Adrenal gland (tissue), 12 donors: Measurements from ENCODE around the gene ATP11A. TPM values are rescaled to one million over a fixed set of nuclear protein-coding genes. Genes with fewer than 3 reads are reported as not detected.
A peak's percentile ranks its signal among the peaks of the same experiment; 100 is the strongest.

Experiments
- DNase-seq, 7 donors: peaks; one replicate each; pipeline ENCODE4 v3.0.0-alpha.2; 2019 to 2020
- H3K27ac ChIP-seq, 5 donors: fragments of 200-600 bp; sonication (generic) in 4 of 5; 1 replicate in 3 of 5; 2 replicates in 2 of 5; pipeline versions ENCODE4 v1.5.1 to v1.8.0; 2016 to 2020; ENCODE audit warnings: mild to moderate bottlenecking in 1 of 5
- H3K27me3 ChIP-seq: fragments of 200-600 bp; 2 replicates; pipeline ENCODE4 v1.8.0; 2021
- H3K36me3 ChIP-seq, 2 donors: fragments of 200-600 bp; replicated peaks in 1 of 2; 1 replicate in 1 of 2; 2 replicates in 1 of 2; pipeline versions ENCODE4 v1.5.1 to v1.8.0; 2018 to 2022
- H3K4me1 ChIP-seq, 2 donors: fragments of 200-600 bp; replicated peaks in 1 of 2; 1 replicate in 1 of 2; 2 replicates in 1 of 2; pipeline versions ENCODE4 v1.5.1 to v1.8.0; 2018 to 2021
- H3K4me3 ChIP-seq, 4 donors: fragments of 200-600 bp; sonication (generic) in 3 of 4; one replicate each; pipeline ENCODE4 v1.5.1; 2016 to 2018
- H3K9me3 ChIP-seq, 3 donors: fragments of 200-600 bp; sonication (generic) in 1 of 3; replicated peaks in 1 of 3; 1 replicate in 2 of 3; 2 replicates in 1 of 3; pipeline versions ENCODE4 v1.5.1 to v1.8.0; 2016 to 2021
- POLR2A ChIP-seq, 2 donors: fragments of 450-650 bp; IDR thresholded peaks; one replicate each; pipeline ENCODE4 v1.6.1; 2017; ENCODE audit warnings: antibody characterized with exemption in 2 of 2, mild to moderate bottlenecking in 2 of 2, moderate library complexity in 1 of 2
- WGBS, 4 donors: extraction: QIAGEN DNeasy Blood & Tissue Kit in 2 of 4; methylation state at CpG; one replicate each; pipeline versions ENCODE4 v1.1.5 to v1.1.7; 2013 to 2017; 5-methylcytosine and 5-hydroxymethylcytosine counted together
- intact Hi-C, 2 donors: fragments of 100-400 bp; cut with DNase I; formaldehyde crosslinking; loops; one replicate each; pipeline versions ENCODE4 v1.14.1 to v1.15.0; 2022 to 2023
- polyA plus RNA-seq, 3 donors: library from polyadenylated mRNA; stranded (reverse); fragments of 200-250 nt in 2 of 3; fragments of 350-450 nt in 1 of 3; fragmentation: Illumina TruSeq in 1 of 3; extraction: RNeasy Lipid Tissue Mini Kit (QIAGEN cat#74804) in 1 of 3; gene quantifications; one replicate each; pipeline ENCODE4 v1.2.3, GENCODE V29; 2013 to 2014
- total RNA-seq, 9 donors: library from RNA; depleted of rRNA in 4 of 9; stranded (reverse); fragments of >200 nt in 4 of 9; fragments of 120-200 nt in 1 of 9; fragmentation: NEBNext Ultra II Directional in 1 of 9; extraction: Animal tissue kit (Norgen Biotek cat#: 25700) in 1 of 9; gene quantifications; one replicate each; pipeline versions ENCODE4 v1.1.0 to v1.2.4, GENCODE V29; 2013 to 2023
- TF ChIP-seq, protein P1 (sequence below), 6 experiments: fragments of 450-650 bp in 4 of 6; fragments of 200-600 bp in 2 of 6; sonication (generic) in 1 of 6; IDR thresholded peaks; 1 replicate in 5 of 6; 2 replicates in 1 of 6; pipeline versions ENCODE4 v1.5.1 to v1.8.0; 2016 to 2021; ENCODE audit warnings: antibody characterized with exemption in 6 of 6, mild to moderate bottlenecking in 2 of 6, moderate library complexity in 1 of 6
- donor health status: healthy with polysubstance abuse.
- donor health status: Bipolar disorder and iron deficiency.
- donor health status: DM: yes; HTN: yes; CAD: no.
- donor health status: DM: no; HTN: no; CAD: no.
- donor health status: DM: no; HTN: no; CAD: no.
- donor health status: DM: yes; HTN: yes; CAD: no.

Gene ATP11A
- total and polyA plus RNA-seq, 12 donors, result 6.0 to 94.1 (median 29.8) TPM

DNA sequence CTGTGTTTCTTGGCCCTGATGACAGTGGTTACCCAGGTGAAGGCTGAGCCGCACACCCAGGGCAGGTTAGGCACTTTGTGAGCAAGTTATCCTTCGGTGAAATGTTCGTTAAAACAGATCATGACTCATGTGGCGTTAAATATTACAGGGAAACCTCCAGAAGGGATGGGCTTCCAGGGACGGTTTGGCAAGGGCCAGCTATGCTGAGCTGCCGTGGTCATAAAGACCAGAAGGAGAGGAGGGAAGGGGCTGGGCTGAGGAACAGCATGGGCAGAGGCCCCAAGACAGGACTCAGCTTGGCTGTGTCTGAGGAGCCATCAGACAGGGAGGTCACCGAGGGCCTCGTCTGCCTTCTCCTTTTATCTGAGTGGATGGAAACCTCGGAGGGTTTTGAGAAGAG is 47.5 kb downstream of the ATP11A start:
- DNase-seq, result no peak
- H3K4me3 ChIP-seq, result no peak overlapping the region
- H3K36me3 ChIP-seq, result no peaks in the 10 kb centered on the region
- intact Hi-C loops, result no loop called here
- peaks cover 0 to 26% of the 10 kb centered on the region in 2 donors for H3K4me1 ChIP-seq
- no peaks in the 10 kb centered on the region for H3K9me3 ChIP-seq
- H3K27ac ChIP-seq, result no peak overlapping the region
- WGBS, 4 donors, result 90 to 96% (median 93%) methylated on average over 9 of the region's 9 CpGs
- TF ChIP-seq POLR2A (IDR thresholded peaks at IDR 0.05), result no peak
- TF ChIP-seq, protein P1, sequence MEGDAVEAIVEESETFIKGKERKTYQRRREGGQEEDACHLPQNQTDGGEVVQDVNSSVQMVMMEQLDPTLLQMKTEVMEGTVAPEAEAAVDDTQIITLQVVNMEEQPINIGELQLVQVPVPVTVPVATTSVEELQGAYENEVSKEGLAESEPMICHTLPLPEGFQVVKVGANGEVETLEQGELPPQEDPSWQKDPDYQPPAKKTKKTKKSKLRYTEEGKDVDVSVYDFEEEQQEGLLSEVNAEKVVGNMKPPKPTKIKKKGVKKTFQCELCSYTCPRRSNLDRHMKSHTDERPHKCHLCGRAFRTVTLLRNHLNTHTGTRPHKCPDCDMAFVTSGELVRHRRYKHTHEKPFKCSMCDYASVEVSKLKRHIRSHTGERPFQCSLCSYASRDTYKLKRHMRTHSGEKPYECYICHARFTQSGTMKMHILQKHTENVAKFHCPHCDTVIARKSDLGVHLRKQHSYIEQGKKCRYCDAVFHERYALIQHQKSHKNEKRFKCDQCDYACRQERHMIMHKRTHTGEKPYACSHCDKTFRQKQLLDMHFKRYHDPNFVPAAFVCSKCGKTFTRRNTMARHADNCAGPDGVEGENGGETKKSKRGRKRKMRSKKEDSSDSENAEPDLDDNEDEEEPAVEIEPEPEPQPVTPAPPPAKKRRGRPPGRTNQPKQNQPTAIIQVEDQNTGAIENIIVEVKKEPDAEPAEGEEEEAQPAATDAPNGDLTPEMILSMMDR (IDR thresholded peaks at IDR 0.05), result no peak
- no peaks in the 10 kb centered on the region for H3K27me3 ChIP-seq

GRCh38 chr13:112738606-112739005 is 48.8 kb downstream of the ATP11A start:
- TF ChIP-seq, protein P1 (IDR thresholded peaks at IDR 0.05), result no peak
- TF ChIP-seq POLR2A (IDR thresholded peaks at IDR 0.05), result no peak
- Histone ChIP-seq H3K9me3 (no peaks in the 10 kb centered on the region), H3K27ac (no peak overlapping the region), H3K4me1 (peaks cover 0 to 16% of the 10 kb centered on the region in 2 donors), H3K4me3 (no peak overlapping the region), H3K36me3 (no peaks in the 10 kb centered on the region), H3K27me3 (no peaks in the 10 kb centered on the region)
- 86 to 92% (median 88%) methylated on average over 6 to 7 of the region's 7 CpGs for WGBS, 4 donors
- intact Hi-C loops, result no loop called here
- DNase-seq, result no peak

DNA sequence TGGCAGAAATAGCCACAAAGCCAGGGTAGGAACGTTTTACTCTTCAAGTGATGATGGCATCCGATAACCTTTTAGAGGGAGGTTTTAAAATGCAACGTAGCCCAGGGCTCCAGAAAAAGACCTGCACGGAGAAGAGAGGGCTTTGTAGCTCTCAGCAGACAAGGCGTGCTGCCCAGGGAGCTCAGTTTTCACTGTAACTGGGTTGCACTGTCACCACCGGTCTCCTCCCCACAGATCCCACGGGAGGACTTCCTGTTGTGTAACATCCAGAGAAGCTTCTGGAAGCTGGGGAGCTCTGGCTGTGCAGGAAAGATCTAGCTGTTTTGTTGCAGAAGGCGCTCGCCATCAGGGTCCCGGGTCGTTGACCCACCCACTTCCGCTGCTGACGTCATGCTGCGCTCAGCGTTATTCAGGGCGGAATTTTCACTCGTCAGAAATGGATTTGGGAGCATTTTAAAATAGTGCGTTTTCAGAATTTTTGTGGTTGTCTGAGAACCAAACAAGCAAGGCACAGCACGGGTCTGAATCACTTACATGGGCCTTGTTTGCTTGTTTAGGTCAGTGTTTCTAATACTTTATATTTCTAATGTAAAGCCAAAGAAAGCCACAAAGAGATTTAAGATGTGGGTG is 50.8 kb downstream of the ATP11A start:
- peak; percentile 52 to 86 (median 55) for DNase-seq
- intact Hi-C loops, result no loop called here
- 67 to 75% (median 72%) methylated on average over 17 to 19 of the region's 19 CpGs for WGBS, 4 donors
- peaks cover 0 to 14% of the 10 kb centered on the region in 2 donors for H3K4me1 ChIP-seq
- no peak overlapping the region for H3K4me3 ChIP-seq
- no peaks in the 10 kb centered on the region for H3K27me3 ChIP-seq
- TF ChIP-seq, protein P1 (IDR thresholded peaks at IDR 0.05), result no peak
- peak in 1 of 2 donors; percentile 8 for TF ChIP-seq POLR2A (IDR thresholded peaks at IDR 0.05)
- H3K9me3 ChIP-seq, result no peaks in the 10 kb centered on the region
- H3K27ac ChIP-seq, result peak overlapping the region in 3 of 5 donors; percentile 38 to 89 (median 72)
- no peaks in the 10 kb centered on the region for H3K36me3 ChIP-seq

GRCh38 chr13:112741185-112741755 is 51.4 kb downstream of the ATP11A start:
- 79 to 92% (median 89%) methylated on average over 12 to 15 of the region's 15 CpGs for WGBS, 4 donors
- H3K4me3 ChIP-seq, result no peak overlapping the region
- intact Hi-C loops, result no loop called here
- DNase-seq, result no peak
- H3K27me3 ChIP-seq, result no peaks in the 10 kb centered on the region
- no peaks in the 10 kb centered on the region for H3K9me3 ChIP-seq
- no peaks in the 10 kb centered on the region for H3K36me3 ChIP-seq
- peak overlapping the region in 2 of 5 donors; percentile 72 to 89 for H3K27ac ChIP-seq
- H3K4me1 ChIP-seq, result peaks cover 0 to 14% of the 10 kb centered on the region in 2 donors
- TF ChIP-seq, protein P1 (IDR thresholded peaks at IDR 0.05), result no peak
- no peak for TF ChIP-seq POLR2A (IDR thresholded peaks at IDR 0.05)
